ENCODE data around the gene CELA2A.
"Not testable (repeated sequence)": the region's sequence is repeated elsewhere in the genome, so short reads cannot be mapped to it uniquely, and the experiment has no call there.

CELA2A gene

DNA sequence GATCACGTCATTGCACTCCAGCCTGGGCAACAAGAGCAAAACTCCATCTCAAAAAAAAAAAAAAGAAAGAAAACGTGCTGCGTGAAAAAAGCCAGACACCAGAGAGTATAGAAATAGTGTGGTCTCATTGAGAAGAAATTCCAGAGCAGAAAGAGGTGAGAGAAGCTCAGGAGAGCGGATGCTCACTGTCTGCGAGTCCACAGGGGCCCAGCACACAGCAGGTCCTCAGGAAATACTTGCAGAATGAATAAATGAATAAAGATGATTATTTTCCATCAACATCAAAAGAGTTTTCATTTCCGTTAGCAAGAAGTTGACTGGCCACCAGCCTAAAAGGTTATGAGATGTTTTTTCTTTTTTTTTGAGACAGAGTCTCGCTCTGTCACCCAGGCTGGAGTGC lies 53.1 kb downstream of the CELA2A start:
- Histone ChIP-seq H3K9me3 (ENCODE audit: control insufficient read depth in 1 of 2, low read length in 2 of 2) (no peaks in the 10 kb centered on the region), H3K9ac (ENCODE audit: low read depth in 1 of 2, low read length in 2 of 2) (no peak overlapping the region), H3K27me3 (ENCODE audit: control insufficient read depth in 1 of 2, insufficient read depth in 2 of 2, low read length in 2 of 2) (no peaks in the 10 kb centered on the region), H3K4me1 (ENCODE audit: control insufficient read depth in 1 of 2, insufficient read depth in 2 of 2, low read length in 2 of 2) (no peaks in the 10 kb centered on the region), H3K4me3 (ENCODE audit: low read depth in 1 of 2, low read length in 2 of 2) (no peak overlapping the region), H3K36me3 (ENCODE audit: control insufficient read depth in 1 of 2, insufficient read depth in 2 of 2, low read length in 2 of 2) (peaks cover 8 to 35% of the 10 kb centered on the region in 2 donors), H3K27ac (ENCODE audit: low read depth, low read length) (no peak overlapping the region)

GRCh38 chr1:15510611-15511405 lies 54.3 kb downstream of the CELA2A start:
- no peaks in the 10 kb centered on the region for H3K27me3 ChIP-seq (ENCODE audit: control insufficient read depth in 1 of 2, insufficient read depth in 2 of 2, low read length in 2 of 2)
- H3K4me1 ChIP-seq (ENCODE audit: control insufficient read depth in 1 of 2, insufficient read depth in 2 of 2, low read length in 2 of 2): peaks cover 3 to 5% of the 10 kb centered on the region in 2 donors
- H3K4me3 ChIP-seq (ENCODE audit: low read depth in 1 of 2, low read length in 2 of 2): no peak overlapping the region
- H3K36me3 ChIP-seq (ENCODE audit: control insufficient read depth in 1 of 2, insufficient read depth in 2 of 2, low read length in 2 of 2): peaks cover 8 to 30% of the 10 kb centered on the region in 2 donors
- no peaks in the 10 kb centered on the region for H3K9me3 ChIP-seq (ENCODE audit: control insufficient read depth in 1 of 2, low read length in 2 of 2)
- H3K9ac ChIP-seq (ENCODE audit: low read depth in 1 of 2, low read length in 2 of 2): no peak overlapping the region
- no peak overlapping the region for H3K27ac ChIP-seq (ENCODE audit: low read depth, low read length)

DNA sequence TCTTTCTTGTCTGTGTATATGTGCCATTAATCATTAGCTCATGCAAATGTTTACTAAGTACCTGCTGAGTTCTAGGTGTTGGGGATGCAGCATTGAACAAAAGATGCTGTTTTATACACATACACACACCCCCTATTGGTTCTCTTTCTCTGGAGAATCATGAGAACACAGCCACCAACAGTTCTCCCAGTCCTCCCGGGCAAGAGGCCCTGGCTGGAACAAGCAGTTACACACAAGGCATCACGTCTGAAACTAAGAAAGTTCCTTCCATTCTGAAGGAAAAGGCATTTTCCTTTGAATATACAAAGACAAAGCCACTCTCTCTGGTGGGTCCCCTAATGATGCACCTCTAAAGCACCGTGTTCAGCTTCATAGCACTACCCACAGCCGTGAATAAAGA lies 56.7 kb downstream of the CELA2A start:
- no peak overlapping the region for H3K4me3 ChIP-seq (ENCODE audit: low read depth in 1 of 2, low read length in 2 of 2)
- H3K9me3 ChIP-seq (ENCODE audit: control insufficient read depth in 1 of 2, low read length in 2 of 2): no peaks in the 10 kb centered on the region
- peaks cover 5 to 30% of the 10 kb centered on the region in 2 donors for H3K36me3 ChIP-seq (ENCODE audit: control insufficient read depth in 1 of 2, insufficient read depth in 2 of 2, low read length in 2 of 2)
- no peak overlapping the region for H3K27ac ChIP-seq (ENCODE audit: low read depth, low read length)
- no peak overlapping the region for H3K9ac ChIP-seq (ENCODE audit: low read depth in 1 of 2, low read length in 2 of 2)
- H3K27me3 ChIP-seq (ENCODE audit: control insufficient read depth in 1 of 2, insufficient read depth in 2 of 2, low read length in 2 of 2): no peaks in the 10 kb centered on the region
- peaks cover 3 to 5% of the 10 kb centered on the region in 2 donors for H3K4me1 ChIP-seq (ENCODE audit: control insufficient read depth in 1 of 2, insufficient read depth in 2 of 2, low read length in 2 of 2)

GRCh38 chr1:15513919-15514318 lies 57.4 kb downstream of the CELA2A start:
- Histone ChIP-seq H3K27me3 (ENCODE audit: control insufficient read depth in 1 of 2, insufficient read depth in 2 of 2, low read length in 2 of 2) (no peaks in the 10 kb centered on the region), H3K27ac (ENCODE audit: low read depth, low read length) (no peak overlapping the region), H3K4me1 (ENCODE audit: control insufficient read depth in 1 of 2, insufficient read depth in 2 of 2, low read length in 2 of 2) (peaks cover 3 to 5% of the 10 kb centered on the region in 2 donors), H3K4me3 (ENCODE audit: low read depth in 1 of 2, low read length in 2 of 2) (no peak overlapping the region), H3K9ac (ENCODE audit: low read depth in 1 of 2, low read length in 2 of 2) (no peak overlapping the region), H3K9me3 (ENCODE audit: control insufficient read depth in 1 of 2, low read length in 2 of 2) (no peaks in the 10 kb centered on the region), H3K36me3 (ENCODE audit: control insufficient read depth in 1 of 2, insufficient read depth in 2 of 2, low read length in 2 of 2) (peaks cover 5 to 33% of the 10 kb centered on the region in 2 donors)

DNA sequence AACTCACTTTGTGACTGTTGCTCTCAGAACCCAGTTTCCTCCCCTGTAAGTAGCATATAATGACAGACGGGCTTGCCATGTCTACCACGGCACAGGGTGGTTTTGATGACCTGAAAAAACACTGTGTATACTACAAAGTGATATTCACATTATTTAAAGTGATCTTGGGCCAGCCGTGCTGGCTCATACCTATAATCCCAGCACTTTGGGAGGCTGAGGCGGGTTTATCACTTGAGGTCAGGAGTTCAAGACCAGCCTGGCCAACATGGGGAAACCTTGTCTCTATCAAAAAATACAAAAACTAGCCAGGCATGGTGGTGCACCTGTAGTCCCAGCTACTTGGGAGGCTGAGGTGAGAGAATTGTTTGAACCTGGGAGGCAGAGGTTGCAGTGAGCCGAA lies 58.0 kb downstream of the CELA2A start:
- H3K4me3 ChIP-seq (ENCODE audit: low read depth in 1 of 2, low read length in 2 of 2); H3K9ac ChIP-seq (ENCODE audit: low read depth in 1 of 2, low read length in 2 of 2); H3K4me1 ChIP-seq (ENCODE audit: control insufficient read depth in 1 of 2, insufficient read depth in 2 of 2, low read length in 2 of 2); H3K27me3 ChIP-seq (ENCODE audit: control insufficient read depth in 1 of 2, insufficient read depth in 2 of 2, low read length in 2 of 2); H3K27ac ChIP-seq (ENCODE audit: low read depth, low read length); H3K9me3 ChIP-seq (ENCODE audit: control insufficient read depth in 1 of 2, low read length in 2 of 2): not testable (repeated sequence)
- H3K36me3 ChIP-seq (ENCODE audit: control insufficient read depth in 1 of 2, insufficient read depth in 2 of 2, low read length in 2 of 2): peaks cover 5 to 33% of the 10 kb centered on the region in 2 donors

- H3K9me3 ChIP-seq (ENCODE audit: control insufficient read depth in 1 of 2, low read length in 2 of 2): no peaks in the 10 kb centered on the region
- no peak overlapping the region for H3K9ac ChIP-seq (ENCODE audit: low read depth in 1 of 2, low read length in 2 of 2)
- H3K4me3 ChIP-seq (ENCODE audit: low read depth in 1 of 2, low read length in 2 of 2): no peak overlapping the region
- no peak overlapping the region for H3K27ac ChIP-seq (ENCODE audit: low read depth, low read length)
- H3K36me3 ChIP-seq (ENCODE audit: control insufficient read depth in 1 of 2, insufficient read depth in 2 of 2, low read length in 2 of 2): peaks cover 5 to 33% of the 10 kb centered on the region in 2 donors
- H3K4me1 ChIP-seq (ENCODE audit: control insufficient read depth in 1 of 2, insufficient read depth in 2 of 2, low read length in 2 of 2): peaks cover 3 to 5% of the 10 kb centered on the region in 2 donors
- H3K27me3 ChIP-seq (ENCODE audit: control insufficient read depth in 1 of 2, insufficient read depth in 2 of 2, low read length in 2 of 2): no peaks in the 10 kb centered on the region
Observed at GRCh38 chr1:15515022-15515663, 58.6 kb downstream of the CELA2A start.

- no peaks in the 10 kb centered on the region for H3K9me3 ChIP-seq (ENCODE audit: control insufficient read depth in 1 of 2, low read length in 2 of 2)
Observed at GRCh38 chr1:15519625-15520024, 63.1 kb downstream of the CELA2A start.

DNA sequence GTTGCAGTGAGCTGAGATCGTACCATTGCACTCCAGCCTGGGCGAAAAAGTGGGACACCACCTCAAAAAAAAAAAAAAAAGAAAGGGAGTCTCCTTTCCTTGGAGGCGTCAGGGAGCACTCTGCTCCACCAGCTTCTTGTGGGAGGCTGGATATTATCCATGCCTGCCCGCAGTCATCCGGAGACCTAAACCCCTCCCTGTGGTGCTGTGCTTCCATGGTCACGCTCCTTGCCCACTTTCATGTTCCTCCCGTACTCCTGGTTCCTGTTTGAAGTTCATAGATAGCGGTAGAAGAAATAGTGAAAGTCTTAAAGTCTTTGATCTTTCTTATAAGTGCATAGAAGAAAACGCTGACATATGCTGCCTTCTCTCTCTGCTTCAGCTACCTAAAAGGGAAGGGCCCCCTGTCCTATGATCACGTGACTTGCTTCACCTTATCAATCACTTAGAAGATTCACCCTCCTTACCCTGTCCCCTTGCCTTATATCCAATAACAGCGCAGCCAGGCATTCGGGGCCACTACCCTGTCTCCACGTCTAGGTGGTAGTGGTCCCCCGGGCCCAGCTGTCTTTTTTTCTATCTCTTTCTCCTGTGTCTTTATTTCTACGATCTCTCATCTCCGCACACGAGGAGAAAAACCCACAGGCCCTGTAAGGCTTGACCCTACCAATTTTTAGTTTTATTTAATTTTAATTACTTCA lies 64.8 kb downstream of the CELA2A start:
- Histone ChIP-seq H3K4me1 (ENCODE audit: control insufficient read depth in 1 of 2, insufficient read depth in 2 of 2, low read length in 2 of 2) (peaks cover 7 to 18% of the 10 kb centered on the region in 2 donors), H3K36me3 (ENCODE audit: control insufficient read depth in 1 of 2, insufficient read depth in 2 of 2, low read length in 2 of 2) (peaks cover 5 to 14% of the 10 kb centered on the region in 2 donors)
- H3K4me3 ChIP-seq (ENCODE audit: low read depth in 1 of 2, low read length in 2 of 2); H3K27me3 ChIP-seq (ENCODE audit: control insufficient read depth in 1 of 2, insufficient read depth in 2 of 2, low read length in 2 of 2); H3K9ac ChIP-seq (ENCODE audit: low read depth in 1 of 2, low read length in 2 of 2); H3K9me3 ChIP-seq (ENCODE audit: control insufficient read depth in 1 of 2, low read length in 2 of 2); H3K27ac ChIP-seq (ENCODE audit: low read depth, low read length): not testable (repeated sequence)

More at GRCh38 chr1:15519625-15520024, 63.1 kb downstream of the CELA2A start:
- Histone ChIP-seq H3K36me3 (ENCODE audit: control insufficient read depth in 1 of 2, insufficient read depth in 2 of 2, low read length in 2 of 2) (peaks cover 5 to 16% of the 10 kb centered on the region in 2 donors), H3K27me3 (ENCODE audit: control insufficient read depth in 1 of 2, insufficient read depth in 2 of 2, low read length in 2 of 2) (no peaks in the 10 kb centered on the region), H3K27ac (ENCODE audit: low read depth, low read length) (no peak overlapping the region), H3K4me1 (ENCODE audit: control insufficient read depth in 1 of 2, insufficient read depth in 2 of 2, low read length in 2 of 2) (peaks cover 5 to 12% of the 10 kb centered on the region in 2 donors), H3K9ac (ENCODE audit: low read depth in 1 of 2, low read length in 2 of 2) (no peak overlapping the region), H3K4me3 (ENCODE audit: low read depth in 1 of 2, low read length in 2 of 2) (no peak overlapping the region)
